ENCODE measurements around the gene WDR26.

WDR26 gene

GRCh38 chr1:224459966-224460365 is 25.4 kb upstream of the WDR26 start:
- no peak overlapping the region for H3K4me3 ChIP-seq (ENCODE audit: low read length)
- no peak for TF ChIP-seq CTCF (IDR thresholded peaks at IDR 0.05; ENCODE audit: insufficient read depth, low read depth, low read length, missing control alignments)
- no peak for DNase-seq (ENCODE audit: low read depth)

GRCh38 chr1:224458996-224459395 is 24.4 kb upstream of the WDR26 start:
- no peak for DNase-seq (ENCODE audit: low read depth)
- TF ChIP-seq CTCF (IDR thresholded peaks at IDR 0.05; ENCODE audit: insufficient read depth, low read depth, low read length, missing control alignments) = no peak
- no peak overlapping the region for H3K4me3 ChIP-seq (ENCODE audit: low read length)

GRCh38 chr1:224458296-224458695 is 23.7 kb upstream of the WDR26 start:
- H3K4me3 ChIP-seq (ENCODE audit: low read length) = no peak overlapping the region
- no peak for DNase-seq (ENCODE audit: low read depth)
- TF ChIP-seq CTCF (IDR thresholded peaks at IDR 0.05; ENCODE audit: insufficient read depth, low read depth, low read length, missing control alignments) = no peak

GRCh38 chr1:224457782-224458144 is 23.2 kb upstream of the WDR26 start:
- no peak for TF ChIP-seq CTCF (IDR thresholded peaks at IDR 0.05; ENCODE audit: insufficient read depth, low read depth, low read length, missing control alignments)
- DNase-seq (ENCODE audit: low read depth) = no peak
- no peak overlapping the region for H3K4me3 ChIP-seq (ENCODE audit: low read length)

GRCh38 chr1:224456637-224456953 is 22.0 kb upstream of the WDR26 start:
- no peak for TF ChIP-seq CTCF (IDR thresholded peaks at IDR 0.05; ENCODE audit: insufficient read depth, low read depth, low read length, missing control alignments)
- H3K4me3 ChIP-seq (ENCODE audit: low read length) = no peak overlapping the region
- DNase-seq (ENCODE audit: low read depth) = no peak

GRCh38 chr1:224454402-224455055 is 19.9 kb upstream of the WDR26 start:
- no peak for TF ChIP-seq CTCF (IDR thresholded peaks at IDR 0.05; ENCODE audit: insufficient read depth, low read depth, low read length, missing control alignments)
- H3K4me3 ChIP-seq (ENCODE audit: low read length) = peak overlapping the region; percentile 39
- DNase-seq (ENCODE audit: low read depth) = peak; percentile 98

GRCh38 chr1:224450561-224451350 is 16.2 kb upstream of the WDR26 start:
- no peak overlapping the region for H3K4me3 ChIP-seq (ENCODE audit: low read length)
- no peak for TF ChIP-seq CTCF (IDR thresholded peaks at IDR 0.05; ENCODE audit: insufficient read depth, low read depth, low read length, missing control alignments)
- peak; percentile 89 for DNase-seq (ENCODE audit: low read depth)
